HG02678 (cell line): ENCODE measurements around the gene BRSK2.

Source experiments
- ATAC-seq: cut with Tn5 transposase; IDR thresholded peaks from one replicate; pipeline ENCODE4 v1.9.1; 2021; ENCODE audit warnings: mild to moderate bottlenecking, moderate library complexity; ENCODE audit not compliant: unreplicated experiment

Gene BRSK2

DNA sequence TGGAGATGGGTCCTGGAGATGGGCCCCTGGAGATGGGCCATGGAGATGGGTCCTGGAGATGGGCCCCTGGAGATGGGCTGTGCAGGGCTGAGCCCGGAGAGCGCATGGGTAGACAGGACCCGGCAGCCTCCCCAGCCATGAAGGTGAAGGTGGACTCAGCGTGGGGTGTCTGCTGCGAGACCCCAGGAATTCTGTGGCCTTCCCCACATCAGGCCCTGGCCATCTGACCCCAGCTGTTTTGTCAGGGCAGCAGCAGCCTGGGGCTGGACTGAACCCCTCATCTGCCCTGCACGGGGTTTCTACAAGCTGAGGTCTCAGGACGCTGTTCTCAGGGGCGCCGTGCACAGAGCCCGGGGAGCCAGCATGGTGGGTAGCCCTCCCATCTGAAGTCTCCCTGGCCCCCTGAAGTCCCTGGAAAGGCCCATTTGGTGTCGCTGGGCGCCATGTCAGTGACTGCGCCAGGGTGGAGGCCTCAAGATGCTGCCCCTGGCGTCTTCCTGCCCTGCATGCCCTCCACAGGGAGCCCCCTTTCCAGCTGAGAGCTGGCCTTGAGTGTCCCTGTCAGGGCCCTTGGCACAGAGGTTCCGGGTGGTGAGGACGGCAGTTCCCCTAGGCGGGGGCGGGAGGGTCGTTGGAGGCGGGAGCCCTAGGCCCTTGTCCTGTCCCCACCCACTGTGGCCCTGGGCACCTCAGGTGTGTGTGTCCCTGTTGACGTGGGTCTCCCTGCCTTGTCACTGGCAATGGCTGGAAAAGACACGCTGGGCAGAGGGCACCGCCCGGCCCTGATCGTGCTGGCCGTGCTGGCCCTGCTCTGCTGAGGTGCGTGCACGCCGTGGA lies 5.4 kb downstream of the BRSK2 start:
- ATAC-seq = no peak

- ATAC-seq = no peak
These were observed 6.1 kb downstream of the BRSK2 start for GRCh38 chr11:1395773-1396374.

DNA sequence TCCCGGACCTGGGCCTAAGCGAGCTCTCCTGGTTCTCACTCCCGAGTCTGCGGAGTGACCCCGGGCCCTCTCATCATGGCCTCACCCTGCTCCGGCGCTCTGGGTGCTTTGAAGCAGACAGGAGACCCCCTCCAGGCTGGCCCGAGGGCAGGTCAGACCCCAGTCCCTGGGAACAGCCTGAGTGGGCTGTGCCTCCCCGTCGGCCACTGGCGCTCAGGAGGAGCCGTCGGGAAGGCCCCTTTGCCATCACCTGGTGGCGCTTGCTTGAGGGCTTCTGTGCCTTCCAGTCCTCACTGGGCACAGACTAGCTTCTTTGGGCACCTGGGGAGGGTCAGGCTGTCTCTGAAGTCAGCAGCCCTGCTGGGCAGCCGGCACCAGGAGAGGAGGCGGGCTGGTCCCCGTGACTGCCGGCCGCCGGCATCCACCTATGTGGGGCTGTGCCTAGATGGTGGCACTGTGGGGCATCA lies 6.7 kb downstream of the BRSK2 start:
- no peak for ATAC-seq

DNA sequence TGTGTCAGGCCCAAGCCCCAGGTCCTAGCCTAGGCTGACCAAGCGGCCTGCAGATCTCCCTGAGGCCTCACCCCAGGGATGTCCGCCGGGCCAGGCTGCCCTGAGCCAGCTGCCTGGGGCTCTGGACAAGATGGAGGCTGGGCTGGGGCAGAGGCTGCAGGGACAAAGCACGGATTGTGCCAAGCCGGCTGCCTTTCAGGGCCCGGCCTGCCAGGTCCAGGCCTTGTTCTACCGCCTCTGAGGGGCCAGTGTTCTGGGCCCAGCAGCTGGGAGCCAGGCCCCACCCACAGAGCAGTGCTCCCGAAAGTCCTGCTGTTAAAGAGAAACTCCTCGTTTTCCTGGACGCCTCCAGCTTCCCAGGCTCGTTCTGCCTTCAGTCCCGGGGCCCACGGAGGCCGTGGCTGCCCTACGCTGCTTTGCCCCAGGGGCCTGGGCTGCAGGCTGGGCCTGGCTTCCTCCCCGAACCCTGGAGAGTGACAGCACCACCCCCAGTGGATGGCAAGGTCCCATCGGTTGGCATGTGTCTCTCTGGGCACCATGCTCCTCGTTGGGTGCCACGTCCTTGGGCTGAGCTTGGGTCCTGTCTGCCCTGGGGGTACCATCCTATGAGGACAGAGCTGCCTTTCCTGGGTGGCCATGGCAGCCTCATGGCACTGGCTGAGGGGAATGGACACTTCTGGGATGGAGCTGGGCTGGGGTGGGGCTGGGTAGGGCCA lies 7.6 kb downstream of the BRSK2 start:
- no peak for ATAC-seq

GRCh38 chr11:1397862-1398527 lies 8.3 kb downstream of the BRSK2 start:
- no peak for ATAC-seq

DNA sequence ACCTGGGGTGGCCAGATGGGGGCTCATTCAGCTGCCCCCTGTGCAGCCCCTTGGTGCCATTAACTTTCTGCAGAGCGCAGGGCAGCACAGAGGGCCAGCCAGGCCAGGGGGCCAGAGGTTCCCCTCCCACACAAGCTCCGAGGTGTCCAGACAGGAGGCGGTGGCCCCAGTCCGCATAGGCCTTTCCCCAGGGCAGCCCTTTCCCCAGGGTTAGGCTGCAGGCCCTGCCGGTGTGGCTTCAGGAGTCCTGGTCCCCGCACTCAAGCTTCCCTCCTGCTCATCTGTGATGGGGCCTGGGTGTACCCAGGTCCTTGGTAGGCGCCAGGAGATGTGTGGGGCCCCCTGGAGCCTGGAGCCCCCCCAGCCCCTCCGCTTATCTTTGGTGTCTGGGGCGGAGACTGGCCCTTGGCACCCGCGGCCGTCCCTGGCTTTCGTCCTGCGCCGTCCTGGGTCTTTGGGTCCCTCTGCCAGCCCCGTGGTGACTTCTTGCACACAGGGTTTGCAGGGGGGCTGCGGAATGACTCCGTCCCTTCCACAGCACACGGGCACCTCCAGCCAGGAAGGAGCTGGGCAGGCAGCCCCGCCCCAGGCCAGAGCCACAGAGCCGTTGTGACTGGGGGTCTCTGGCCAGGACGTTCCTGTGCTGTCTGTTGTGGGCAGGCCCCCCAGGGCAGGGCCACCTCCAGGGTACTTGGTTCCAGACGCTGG lies 8.9 kb downstream of the BRSK2 start:
- no peak for ATAC-seq

- no peak for ATAC-seq
These were observed 9.9 kb downstream of the BRSK2 start for GRCh38 chr11:1399386-1400316.

DNA sequence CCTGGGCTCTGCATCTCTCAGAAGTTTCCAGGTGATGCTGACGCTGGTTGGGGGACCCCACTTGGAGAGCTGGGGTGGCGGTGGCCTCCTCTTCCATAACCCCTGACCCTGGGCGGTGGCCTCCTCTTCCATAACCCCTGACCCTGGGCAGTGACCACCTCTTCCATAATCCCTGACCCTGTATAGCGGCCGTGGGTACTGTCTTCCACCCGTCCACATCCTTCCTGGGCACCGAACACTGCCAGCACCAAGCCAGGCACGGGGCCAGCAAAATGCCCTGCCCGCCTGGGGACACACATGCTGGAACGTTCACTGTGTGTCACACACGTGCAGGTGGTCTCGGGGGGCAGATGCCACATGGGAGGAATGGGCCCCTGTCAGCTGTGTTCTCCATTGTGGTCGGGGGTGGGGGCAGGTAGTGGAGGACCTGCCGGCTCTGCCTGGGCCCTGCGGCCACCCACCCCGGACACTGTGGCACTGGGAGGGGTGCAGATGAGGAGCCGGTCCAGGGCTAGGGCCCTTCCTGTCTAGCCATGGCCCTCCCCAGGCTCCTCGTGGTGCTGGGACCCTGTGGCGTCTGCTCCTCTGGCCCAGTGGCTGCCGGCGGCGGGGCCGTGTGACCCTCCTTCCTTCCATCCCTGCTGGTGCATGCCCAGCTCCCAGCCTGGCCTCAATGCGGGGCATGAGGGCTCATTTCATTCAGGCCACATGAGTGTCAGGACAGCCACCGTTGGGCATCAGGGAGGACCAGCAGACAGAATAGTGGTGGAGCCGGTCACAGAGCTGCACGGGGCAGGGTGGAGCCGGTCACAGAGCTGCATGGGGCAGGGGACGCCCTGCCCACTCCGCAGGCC lies 10.8 kb downstream of the BRSK2 start:
- ATAC-seq = no peak

DNA sequence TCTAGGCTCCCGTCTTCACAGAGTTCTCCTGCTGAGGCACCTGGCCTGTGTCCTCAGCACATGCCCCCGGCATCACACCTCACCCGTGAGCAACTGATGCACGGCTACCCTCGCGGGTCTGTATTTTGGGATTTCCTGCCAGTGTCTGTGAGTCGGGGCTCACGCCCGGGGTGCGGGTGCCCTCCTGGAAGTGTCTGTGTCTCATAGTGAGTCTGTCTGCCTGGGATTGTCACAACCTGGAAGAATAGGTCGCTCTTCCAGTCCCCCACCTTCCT lies 11.4 kb downstream of the BRSK2 start:
- no peak for ATAC-seq

DNA sequence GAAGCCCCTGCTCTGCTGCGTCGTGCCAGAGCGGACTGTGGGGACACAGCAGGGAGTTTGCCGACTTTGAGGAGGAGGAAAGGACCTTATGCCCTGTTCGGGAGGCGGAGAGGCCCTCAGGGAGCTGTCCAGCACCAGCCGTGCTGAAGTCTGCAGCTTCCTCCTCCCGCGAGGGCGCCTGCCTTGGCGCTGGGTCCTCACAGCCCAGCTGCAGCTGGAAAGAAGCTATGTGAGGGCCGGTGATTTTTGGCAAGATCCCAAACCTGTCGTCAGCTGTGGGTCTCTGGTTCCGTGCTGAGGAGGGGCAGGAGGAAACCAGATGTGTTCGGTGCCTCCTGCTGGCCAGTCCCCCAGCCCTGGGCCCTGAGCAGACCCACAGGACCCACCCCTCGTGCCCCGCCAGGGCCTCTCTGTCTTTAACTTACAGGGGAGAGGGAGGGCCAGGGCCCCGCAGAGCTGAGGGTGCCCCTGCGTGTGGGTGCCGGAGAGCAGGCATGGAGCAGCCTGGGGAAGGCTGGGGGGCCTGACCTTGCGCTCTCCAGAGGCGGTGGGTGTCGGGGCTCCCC lies 12.0 kb downstream of the BRSK2 start:
- no peak for ATAC-seq

- no peak for ATAC-seq
These were observed 12.8 kb downstream of the BRSK2 start for GRCh38 chr11:1402355-1403077.

DNA sequence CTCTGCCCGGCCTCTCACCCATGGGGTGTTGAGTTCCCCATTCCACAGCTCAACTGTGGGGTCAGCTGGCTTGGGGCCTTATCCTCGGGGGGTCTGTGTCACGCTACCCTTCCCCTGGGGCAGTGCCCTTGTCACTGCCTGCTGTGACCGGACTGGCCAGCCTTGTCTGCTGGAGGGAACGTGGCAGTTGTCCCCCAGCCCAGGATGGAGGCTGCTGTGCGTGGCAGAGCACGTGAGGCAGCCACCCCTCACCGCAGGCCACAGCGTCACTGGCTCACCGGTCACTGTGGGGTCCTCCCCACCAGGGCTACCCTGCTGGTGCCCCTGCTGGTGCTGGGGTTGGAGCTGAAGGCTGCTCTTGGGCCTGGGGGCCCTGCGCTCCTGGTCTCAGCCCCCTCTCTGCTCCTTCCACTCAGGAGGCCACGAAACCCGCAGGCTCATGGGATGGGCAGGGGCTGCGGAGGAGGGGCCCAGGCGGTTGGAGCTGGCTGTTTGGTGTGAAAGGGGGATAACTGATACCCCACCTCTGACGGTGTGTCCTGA lies 13.4 kb downstream of the BRSK2 start:
- ATAC-seq = no peak

DNA sequence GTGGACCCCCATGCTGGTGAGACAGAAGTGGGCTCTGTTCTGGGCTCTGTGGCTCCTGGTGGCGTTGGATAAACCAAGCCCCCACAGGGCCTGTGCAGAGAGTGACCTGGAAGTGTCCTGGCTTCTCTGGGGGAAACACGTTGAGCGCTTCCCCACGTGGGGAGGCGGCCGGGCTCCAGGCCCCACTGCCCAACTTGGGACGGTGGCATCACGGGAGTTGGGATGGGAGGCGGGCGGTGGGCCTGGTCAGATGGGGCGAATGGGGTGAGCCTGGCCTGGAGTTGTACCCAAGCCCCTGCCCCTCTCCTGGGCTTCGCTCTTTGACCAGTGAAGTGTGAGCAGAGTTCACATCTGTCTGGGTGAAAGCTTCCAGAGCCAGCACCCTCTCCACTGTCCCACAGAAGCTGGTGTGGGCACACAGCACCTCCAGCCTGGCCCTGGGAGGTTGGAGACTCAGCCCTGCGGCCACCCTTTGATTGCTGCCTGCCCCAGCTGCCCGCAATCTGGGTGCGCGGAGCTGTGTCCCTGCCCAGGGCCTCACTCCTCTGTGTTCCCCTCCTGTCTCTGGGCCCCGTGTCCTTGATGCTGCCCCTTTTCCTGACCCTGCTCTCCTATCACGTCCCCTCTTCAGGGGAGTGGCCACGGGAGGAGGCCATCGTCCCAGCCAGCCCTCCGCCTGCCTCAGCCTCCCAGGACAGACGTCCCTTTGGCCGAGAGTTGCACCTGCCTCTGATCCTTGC lies 14.2 kb downstream of the BRSK2 start:
- no peak for ATAC-seq

- ATAC-seq = no peak
These were observed 14.9 kb downstream of the BRSK2 start for GRCh38 chr11:1404461-1405185.

DNA sequence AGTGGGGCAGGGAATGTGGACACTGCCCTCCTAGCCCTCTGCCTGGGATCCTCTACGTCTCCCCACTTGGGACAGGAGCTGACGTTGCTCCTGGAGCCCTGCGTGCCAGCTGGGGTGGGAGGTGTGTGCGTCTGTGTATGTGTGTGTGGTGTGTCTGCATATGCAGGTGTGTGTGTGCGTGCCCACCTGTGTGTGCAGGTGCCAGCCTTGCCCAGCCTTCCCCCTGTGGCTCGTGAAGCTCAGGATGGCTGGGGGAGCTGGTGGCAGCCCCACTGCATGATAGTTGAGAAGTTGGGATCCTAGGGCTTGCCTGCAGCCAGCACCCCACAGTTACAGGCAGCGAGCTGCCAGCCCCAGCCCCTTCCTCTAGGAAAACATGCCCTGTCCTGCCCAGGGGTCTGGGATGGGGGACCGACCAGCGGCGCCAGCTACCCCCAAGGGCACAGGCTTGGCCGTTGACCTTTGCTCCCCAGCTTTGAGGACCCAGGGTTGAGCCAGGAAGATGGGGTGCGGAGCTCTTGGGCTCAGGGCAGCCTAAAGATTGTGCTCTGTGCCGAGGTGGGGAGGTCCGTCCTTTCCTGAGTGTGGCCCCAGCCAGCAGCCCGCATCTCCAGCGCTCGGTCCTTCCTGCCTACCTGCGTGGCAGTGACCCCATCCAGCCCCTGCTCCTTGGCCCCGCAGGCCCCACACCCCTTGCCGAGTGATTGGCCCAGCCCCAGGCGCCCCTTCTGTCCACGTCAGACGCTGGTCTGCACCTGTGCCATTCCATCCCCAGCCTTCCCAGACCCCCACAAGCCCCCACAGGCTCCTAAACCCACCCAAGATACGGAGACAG lies 15.7 kb downstream of the BRSK2 start:
- ATAC-seq = no peak
